Measurements from ENCODE around the gene JPT1.

The JPT1 gene

DNA sequence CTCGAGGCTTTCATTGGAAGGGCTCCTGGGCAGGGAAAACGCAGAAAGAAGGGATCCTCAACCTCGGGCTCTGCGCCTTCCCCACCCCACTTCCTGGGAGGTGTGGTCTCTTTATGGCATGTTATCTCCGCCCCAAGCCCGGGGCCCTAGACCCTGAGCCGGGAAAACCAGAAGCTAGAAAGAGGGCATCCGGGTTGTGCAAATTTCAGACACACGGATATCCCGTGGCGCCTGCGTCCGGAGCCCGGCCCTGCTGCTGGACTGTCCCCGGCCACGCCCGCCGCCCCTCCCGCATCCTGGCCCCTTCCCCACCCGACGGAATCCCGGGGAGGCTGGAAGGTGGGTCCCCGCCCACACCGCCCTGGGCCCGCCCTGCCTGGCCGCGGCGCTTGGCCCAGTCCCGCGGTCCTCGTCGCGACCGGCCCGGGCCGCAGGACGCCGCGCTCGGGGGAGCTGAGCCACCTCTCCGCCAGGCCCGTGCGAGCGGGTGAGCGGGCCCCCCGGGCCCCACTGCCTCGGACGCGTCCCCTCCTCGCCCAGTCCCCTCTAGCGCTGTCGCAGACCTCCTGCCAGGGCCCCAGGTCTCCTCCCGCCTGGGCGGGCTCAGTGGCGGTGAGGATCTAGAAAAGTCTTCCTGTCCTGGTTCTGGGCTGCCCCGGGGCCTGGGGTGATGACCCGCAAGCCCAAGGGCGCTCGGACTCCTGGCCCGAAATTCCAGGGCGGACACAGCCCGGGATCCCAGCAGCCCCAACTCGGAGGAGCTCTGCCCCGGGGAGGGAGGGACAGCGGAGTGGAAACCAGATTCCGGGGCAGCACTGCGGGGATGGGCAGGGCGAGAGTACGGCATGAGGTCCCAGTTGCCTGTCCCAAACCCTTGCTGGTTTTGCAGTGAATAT lies 66.5 kb downstream of the JPT1 start, which contains the start of gene SLC16A5:
TSS of gene SLC16A5 (plus strand) at position 397 of the 896 bp plus-strand sequence. CDS start 5,683 bp downstream, outside the sequence.
- peaks cover 5% of the 10 kb centered on the region; the same call in 1 of the 2 replicates for H3K4me1 ChIP-seq (ENCODE audit: control insufficient read depth, low read length)
- no peaks in the 10 kb centered on the region for H4K20me1 ChIP-seq (ENCODE audit: control insufficient read depth, insufficient read depth, low read depth, low read length)
- no peaks in the 10 kb centered on the region for H3K36me3 ChIP-seq (ENCODE audit: control insufficient read depth, low read length)
- H3K4me2 ChIP-seq (ENCODE audit: low read length), result peak within 1 kb of the TSS; percentile 49
- no peak within 1 kb of the TSS for H3K27ac ChIP-seq (ENCODE audit: low read depth, low read length)
- no peak for TF ChIP-seq CTCF (IDR thresholded peaks at IDR 0.05; ENCODE audit: low read depth, low read length, poor library complexity, severe bottlenecking)
- TF ChIP-seq EZH2phosphoT487 (IDR thresholded peaks at IDR 0.05; ENCODE audit: borderline replicate concordance, low read length), result no peak; the same call in 1 of the 2 replicates
- H3K27me3 ChIP-seq (ENCODE audit: control insufficient read depth, low read length), result peaks cover 29% of the 10 kb centered on the region
- H3K79me2 ChIP-seq (ENCODE audit: control insufficient read depth, low read length), result no peaks in the 10 kb centered on the region
- H3K9me3 ChIP-seq (ENCODE audit: control insufficient read depth, insufficient read depth, low read length), result no peaks in the 10 kb centered on the region
- peak within 1 kb of the TSS; percentile 28; the same call in 1 of the 2 replicates for H3K4me3 ChIP-seq (ENCODE audit: low read length)
- H3K9me2 ChIP-seq (replicated peaks; ENCODE audit: control insufficient read depth, low read length), result no peaks in the 10 kb centered on the region
- H3F3A ChIP-seq (ENCODE audit: control insufficient read depth, insufficient read depth), result no peaks in the 10 kb centered on the region

GRCh38 chr17:75087182-75087557 lies 67.1 kb downstream of the JPT1 start:
- H3F3A ChIP-seq (ENCODE audit: control insufficient read depth, insufficient read depth), result no peaks in the 10 kb centered on the region
- no peak overlapping the region for H3K27ac ChIP-seq (ENCODE audit: low read depth, low read length)
- H3K4me3 ChIP-seq (ENCODE audit: low read length), result 0 out of 2 replicates have a peak overlapping the region, but pooled peaks have one; percentile 28
- peaks cover 35% of the 10 kb centered on the region for H3K27me3 ChIP-seq (ENCODE audit: control insufficient read depth, low read length)
- no peaks in the 10 kb centered on the region for H3K9me3 ChIP-seq (ENCODE audit: control insufficient read depth, insufficient read depth, low read length)
- no peaks in the 10 kb centered on the region for H3K9me2 ChIP-seq (replicated peaks; ENCODE audit: control insufficient read depth, low read length)
- no peaks in the 10 kb centered on the region for H4K20me1 ChIP-seq (ENCODE audit: control insufficient read depth, insufficient read depth, low read depth, low read length)
- H3K36me3 ChIP-seq (ENCODE audit: control insufficient read depth, low read length), result no peaks in the 10 kb centered on the region
- TF ChIP-seq EZH2phosphoT487 (IDR thresholded peaks at IDR 0.05; ENCODE audit: borderline replicate concordance, low read length) (no peak), CTCF (IDR thresholded peaks at IDR 0.05; ENCODE audit: low read depth, low read length, poor library complexity, severe bottlenecking) (no peak)
- H3K4me1 ChIP-seq (ENCODE audit: control insufficient read depth, low read length), result peaks cover 5% of the 10 kb centered on the region; the same call in 1 of the 2 replicates
- H3K4me2 ChIP-seq (ENCODE audit: low read length), result no peak overlapping the region
- H3K79me2 ChIP-seq (ENCODE audit: control insufficient read depth, low read length), result no peaks in the 10 kb centered on the region

DNA sequence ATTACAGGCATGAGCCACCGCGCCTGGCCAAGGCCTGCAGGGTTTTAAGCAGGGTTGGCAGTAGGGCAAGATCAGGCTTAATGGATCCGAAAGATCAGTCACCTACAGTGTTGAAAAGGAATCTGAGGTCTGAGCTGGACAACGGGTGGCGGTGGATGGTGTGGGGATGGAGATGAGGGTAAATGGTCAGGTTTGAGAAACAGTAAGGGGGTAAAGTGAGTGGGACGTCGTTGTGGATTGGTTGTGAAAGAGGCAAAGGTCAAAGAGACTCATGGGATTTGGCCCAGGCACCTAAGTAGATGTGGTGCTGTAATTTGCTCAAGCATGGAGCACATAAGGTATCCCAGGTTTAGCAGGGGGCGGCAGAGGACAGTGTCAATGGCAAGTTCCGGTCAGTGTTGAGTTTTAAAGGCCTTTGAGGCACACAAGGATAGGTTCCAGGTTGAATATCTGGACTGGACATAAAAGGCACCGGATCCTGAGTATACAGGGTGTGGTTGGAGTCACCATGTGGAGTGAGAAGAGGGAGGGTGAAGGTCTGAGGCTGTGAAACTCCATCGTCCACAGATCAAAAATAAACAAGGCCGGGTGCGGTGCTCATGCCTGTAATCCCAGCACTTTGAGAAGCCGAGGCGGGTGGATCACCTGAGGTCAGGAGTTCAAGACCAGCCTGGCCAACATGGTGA lies 67.7 kb downstream of the JPT1 start:
- Histone ChIP-seq H3K4me3 (ENCODE audit: low read length) (no peak overlapping the region), H3K27me3 (ENCODE audit: control insufficient read depth, low read length) (peaks cover 37% of the 10 kb centered on the region), H3F3A (ENCODE audit: control insufficient read depth, insufficient read depth) (no peaks in the 10 kb centered on the region), H3K4me1 (ENCODE audit: control insufficient read depth, low read length) (peaks cover 5% of the 10 kb centered on the region; the same call in 1 of the 2 replicates), H3K9me2 (replicated peaks; ENCODE audit: control insufficient read depth, low read length) (no peaks in the 10 kb centered on the region), H3K79me2 (ENCODE audit: control insufficient read depth, low read length) (no peaks in the 10 kb centered on the region), H3K4me2 (ENCODE audit: low read length) (no peak overlapping the region), H3K9me3 (ENCODE audit: control insufficient read depth, insufficient read depth, low read length) (no peaks in the 10 kb centered on the region), H4K20me1 (ENCODE audit: control insufficient read depth, insufficient read depth, low read depth, low read length) (no peaks in the 10 kb centered on the region), H3K27ac (ENCODE audit: low read depth, low read length) (no peak overlapping the region), H3K36me3 (ENCODE audit: control insufficient read depth, low read length) (no peaks in the 10 kb centered on the region)
- no peak for TF ChIP-seq EZH2phosphoT487 (IDR thresholded peaks at IDR 0.05; ENCODE audit: borderline replicate concordance, low read length)
- TF ChIP-seq CTCF (IDR thresholded peaks at IDR 0.05; ENCODE audit: low read depth, low read length, poor library complexity, severe bottlenecking), result no peak
